H1 (cell line): Measurements from ENCODE around the gene DEFB114. TPM values are rescaled to one million over a fixed set of nuclear protein-coding genes. Genes with fewer than 3 reads are reported as not detected.

Experiments
- CTCF ChIA-PET: fragments of 300-600 bp; sonication (Branson Sonifier 250); formaldehyde crosslinking; loops from one replicate; lab custom pipeline; 2021; ENCODE audit not compliant: partially characterized antibody; lab: Charles Lee
- POLR2A ChIA-PET: fragments of 300-600 bp; sonication (Branson Sonifier 250); formaldehyde crosslinking; loops from one replicate; lab custom pipeline; 2021; ENCODE audit warnings: inconsistent platforms; ENCODE audit not compliant: partially characterized antibody; lab: Charles Lee
- DNase-seq, 2 experiments: peaks; one replicate each; pipeline versions ENCODE4 v3.0.0 to v3.0.0-alpha.2; 2010 to 2022; ENCODE audit warnings: low spot score in 2 of 2, low read depth in 1 of 2, mixed read lengths in 1 of 2
- FAIRE-seq: peaks from 2 replicates; lab custom pipeline; 2011; peaks lifted over from hg19 to GRCh38; lab: Jason Lieb, UNC
- H2AFZ ChIP-seq: 2 replicates; pipeline ENCODE4 v1.8.1; 2012; ENCODE audit warnings: low read length, inconsistent platforms
- H2AK5ac ChIP-seq: 2 replicates; pipeline ENCODE4 v1.6.1; 2013; ENCODE audit warnings: low read depth, low read length
- H2BK120ac ChIP-seq: replicated peaks from 2 replicates; pipeline ENCODE3; 2013; ENCODE audit warnings: low read depth, low read length, inconsistent platforms
- H2BK12ac ChIP-seq: 2 replicates; pipeline ENCODE4 v1.6.1; 2013; ENCODE audit warnings: low read depth, low read length
- H2BK15ac ChIP-seq: 2 replicates; pipeline ENCODE4 v1.6.1; 2013; ENCODE audit warnings: low read length
- H2BK20ac ChIP-seq: 2 replicates; pipeline ENCODE4 v1.6.1; 2013; ENCODE audit warnings: low read length
- H2BK5ac ChIP-seq: 2 replicates; pipeline ENCODE4 v1.6.1; 2013; ENCODE audit warnings: low read depth, low read length
- H3K14ac ChIP-seq: 2 replicates; pipeline ENCODE4 v1.6.1; 2013; ENCODE audit warnings: inconsistent platforms; ENCODE audit not compliant: insufficient read length
- H3K18ac ChIP-seq: 2 replicates; pipeline ENCODE4 v1.6.1; 2013; ENCODE audit warnings: low read length; ENCODE audit errors: extremely low read depth
- H3K23ac ChIP-seq: 2 replicates; pipeline ENCODE4 v1.6.1; 2013; ENCODE audit warnings: inconsistent platforms; ENCODE audit not compliant: insufficient read length
- H3K23me2 ChIP-seq: 2 replicates; pipeline ENCODE4 v1.6.1; 2013; ENCODE audit warnings: low read depth, low read length
- H3K27ac ChIP-seq: 2 replicates; pipeline ENCODE4 v1.6.1; 2011; ENCODE audit warnings: low read depth, low read length, inconsistent platforms
- H3K27me3 ChIP-seq, 4 experiments: replicated peaks in 1 of 4; 1 replicate in 1 of 4; 2 replicates in 3 of 4; pipeline versions ENCODE4 v1.6.1 to v1.8.1; 2011 to 2013; ENCODE audit warnings: low read length in 3 of 4, mild to moderate bottlenecking in 3 of 4, inconsistent platforms in 2 of 4, mixed read lengths in 2 of 4, moderate library complexity in 1 of 4; ENCODE audit not compliant: control insufficient read depth in 3 of 4, insufficient read depth in 3 of 4; ENCODE audit errors: extremely low read depth in 1 of 4
- H3K36me3 ChIP-seq, 4 experiments: 2 replicates each; pipeline versions ENCODE4 v1.6.1 to v1.8.1; 2011 to 2013; ENCODE audit warnings: mild to moderate bottlenecking in 4 of 4, low read length in 3 of 4, moderate library complexity in 2 of 4, control low read depth in 1 of 4, inconsistent platforms in 1 of 4; ENCODE audit not compliant: insufficient read depth in 4 of 4, control insufficient read depth in 2 of 4
- H3K4ac ChIP-seq: replicated peaks from 2 replicates; pipeline ENCODE3; 2013; ENCODE audit warnings: low read length, low read depth, mixed read lengths, inconsistent platforms; ENCODE audit not compliant: insufficient read length
- H3K4me1 ChIP-seq, 4 experiments: replicated peaks in 1 of 4; 1 replicate in 1 of 4; 2 replicates in 3 of 4; pipeline versions ENCODE4 v1.6.1 to v1.8.1; 2011 to 2013; ENCODE audit warnings: low read length in 3 of 4, inconsistent platforms in 2 of 4, mixed read lengths in 1 of 4; ENCODE audit not compliant: insufficient read depth in 4 of 4, control insufficient read depth in 3 of 4
- H3K4me2 ChIP-seq, 2 experiments: 2 replicates each; pipeline versions ENCODE4 v1.6.1 to v1.8.1; 2011 to 2013; ENCODE audit warnings: low read depth in 2 of 2, low read length in 2 of 2, control low read depth in 1 of 2, inconsistent platforms in 1 of 2, mild to moderate bottlenecking in 1 of 2; ENCODE audit not compliant: insufficient read depth in 1 of 2
- H3K4me3 ChIP-seq, 4 experiments: fragments of 200-600, 300-600 bp in 1 of 4; sonication (generic), shearing (Covaris generic), sonication (Bioruptor Twin) in 1 of 4; 2 replicates each; pipeline versions ENCODE4 v1.5.1 to v1.8.1; 2011 to 2016; ENCODE audit warnings: low read length in 4 of 4, low read depth in 3 of 4, control low read depth in 2 of 4, inconsistent platforms in 2 of 4, mild to moderate bottlenecking in 2 of 4, mixed read lengths in 1 of 4, moderate library complexity in 1 of 4; ENCODE audit not compliant: insufficient read depth in 2 of 4; ENCODE audit errors: extremely low read depth in 1 of 4
- H3K56ac ChIP-seq: replicated peaks from 2 replicates; pipeline ENCODE3; 2013; ENCODE audit warnings: low read depth, mild to moderate bottlenecking, mixed read lengths, low read length, inconsistent platforms; ENCODE audit not compliant: insufficient read length
- H3K79me1 ChIP-seq: 2 replicates; pipeline ENCODE4 v1.6.1; 2013; ENCODE audit warnings: low read depth, low read length, control low read depth
- H3K79me2 ChIP-seq, 2 experiments: 2 replicates each; pipeline versions ENCODE4 v1.6.1 to v1.8.1; 2012 to 2013; ENCODE audit warnings: low read length in 2 of 2, mild to moderate bottlenecking in 2 of 2, inconsistent platforms in 1 of 2; ENCODE audit not compliant: insufficient read depth in 2 of 2, control insufficient read depth in 1 of 2
- H3K9ac ChIP-seq, 4 experiments: replicated peaks in 1 of 4; 1 replicate in 1 of 4; 2 replicates in 3 of 4; pipeline versions ENCODE4 v1.6.1 to v1.8.1; 2011 to 2013; ENCODE audit warnings: low read depth in 3 of 4, low read length in 3 of 4, control low read depth in 2 of 4, mild to moderate bottlenecking in 2 of 4, moderate library complexity in 2 of 4, inconsistent platforms in 1 of 4; ENCODE audit errors: extremely low read depth in 1 of 4
- H3K9me3 ChIP-seq, 2 experiments: 2 replicates each; pipeline versions ENCODE4 v1.6.1 to v1.8.1; 2012 to 2013; ENCODE audit warnings: mild to moderate bottlenecking in 2 of 2, moderate library complexity in 2 of 2, control low read depth in 1 of 2, inconsistent platforms in 1 of 2, low read depth in 1 of 2, low read length in 1 of 2, mixed read lengths in 1 of 2; ENCODE audit not compliant: insufficient read depth in 2 of 2
- H4K20me1 ChIP-seq, 2 experiments: replicated peaks in 1 of 2; 2 replicates each; pipeline versions ENCODE3 to v1.8.1; 2011 to 2013; ENCODE audit warnings: inconsistent platforms in 2 of 2, low read length in 2 of 2, mild to moderate bottlenecking in 1 of 2; ENCODE audit not compliant: insufficient read depth in 2 of 2, control insufficient read depth in 1 of 2
- H4K5ac ChIP-seq: 2 replicates; pipeline ENCODE4 v1.6.1; 2013; ENCODE audit warnings: low read length, low read depth, mixed read lengths, inconsistent platforms; ENCODE audit not compliant: insufficient read length
- H4K8ac ChIP-seq: 2 replicates; pipeline ENCODE4 v1.8.0; 2013; ENCODE audit warnings: mild to moderate bottlenecking, moderate library complexity, low read length, inconsistent platforms; ENCODE audit not compliant: insufficient read depth; ENCODE audit errors: extremely low read depth
- H4K91ac ChIP-seq: replicated peaks from 2 replicates; pipeline ENCODE3; 2013; ENCODE audit warnings: low read length, mixed read lengths, inconsistent platforms; ENCODE audit not compliant: insufficient read length
- CHD1 ChIP-seq: IDR thresholded peaks from 2 replicates; pipeline ENCODE4 v1.6.1; 2012; ENCODE audit warnings: low read depth, low read length, improper control_type of control experiment
- CREB1 ChIP-seq: IDR thresholded peaks from 2 replicates; pipeline ENCODE4 v1.6.1; 2012; ENCODE audit warnings: inconsistent platforms
- KDM5A ChIP-seq: fragments of 200-600 bp; IDR thresholded peaks from 2 replicates; pipeline ENCODE4 v1.7.1; 2012; ENCODE audit warnings: mild to moderate bottlenecking, low read length, inconsistent platforms, mixed read lengths
- POLR2AphosphoS5 ChIP-seq: IDR thresholded peaks from 2 replicates; pipeline ENCODE4 v1.6.1; 2011; ENCODE audit warnings: low read depth, low read length
- RXRA ChIP-seq: IDR thresholded peaks from 2 replicates; pipeline ENCODE4 v1.6.1; 2011; ENCODE audit warnings: low read depth, mild to moderate bottlenecking, low read length, moderate library complexity; ENCODE audit not compliant: insufficient read depth
- SAP30 ChIP-seq: fragments of 300-600 bp; sonication (generic); IDR thresholded peaks from 2 replicates; pipeline ENCODE4 v1.7.1; 2012; ENCODE audit warnings: low read length, moderate library complexity, mild to moderate bottlenecking, inconsistent platforms; ENCODE audit not compliant: insufficient read depth, insufficient replicate concordance
- SIRT6 ChIP-seq: IDR thresholded peaks from one replicate; pipeline ENCODE4 v1.7.1; 2012; ENCODE audit warnings: low read length, inconsistent platforms
- SP2 ChIP-seq: IDR thresholded peaks from 2 replicates; pipeline ENCODE4 v1.6.1; 2012; ENCODE audit warnings: mild to moderate bottlenecking, low read length, inconsistent platforms
- TAF1 ChIP-seq: IDR thresholded peaks from 2 replicates; pipeline ENCODE4 v1.6.1; 2011; ENCODE audit warnings: mild to moderate bottlenecking, low read depth, low read length
- TCF12 ChIP-seq: IDR thresholded peaks from 2 replicates; pipeline ENCODE4 v1.6.1; 2011; ENCODE audit warnings: low read depth, mild to moderate bottlenecking, low read length
- TEAD4 ChIP-seq: IDR thresholded peaks from 2 replicates; pipeline ENCODE4 v1.6.1; 2012; ENCODE audit warnings: low read depth, low read length, inconsistent platforms, mixed read lengths
- ZNF274 ChIP-seq: IDR thresholded peaks from 2 replicates; pipeline ENCODE4 v1.7.0; 2012; ENCODE audit warnings: low read length, borderline replicate concordance; ENCODE audit errors: extremely low read depth
- WGBS, 2 experiments: shearing (Covaris generic) in 1 of 2; methylation state at CpG; one replicate each; pipeline versions ENCODE4 v1.1.6 to v1.1.7; 2013 to 2015; ENCODE audit warnings: low lambda C conversion rate in 2 of 2, mixed read lengths in 2 of 2, inconsistent platforms in 1 of 2, low coverage in 1 of 2, missing lambda C conversion rate in 1 of 2; ENCODE audit not compliant: insufficient replicate concordance in 2 of 2, insufficient coverage in 1 of 2, insufficient read length in 1 of 2; ENCODE audit errors: extremely low coverage in 1 of 2, missing lambda C conversion rate in 1 of 2; 5-methylcytosine and 5-hydroxymethylcytosine counted together
- polyA plus RNA-seq, 7 experiments: library from polyadenylated mRNA; depleted of rRNA in 3 of 7; stranded (reverse) in 5 of 7; unstranded in 2 of 7; fragments of >200 nt in 5 of 7; fragments of 200-250 nt in 2 of 7; gene quantifications; 1 replicate in 5 of 7; 2 replicates in 1 of 7; 4 replicates in 1 of 7; pipeline versions ENCODE4 v1.2.1 to v1.2.3, GENCODE V29; 2011 to 2013; ENCODE audit warnings: missing spikeins in 2 of 7, mixed read lengths in 2 of 7
- total RNA-seq: library from RNA; stranded (reverse); fragmentation: NEBNext Ultra II Directional; extraction: Animal tissue kit (Norgen Biotek cat#: 25700); gene quantifications from 2 replicates; pipeline ENCODE4 v1.2.1, GENCODE V29; 2021
- TF ChIP-seq, protein P1 (sequence below): IDR thresholded peaks from 2 replicates; pipeline ENCODE4 v1.6.1; 2011; ENCODE audit warnings: low read length, improper control_type of control experiment
- TF ChIP-seq, protein P2 (sequence below): IDR thresholded peaks from 2 replicates; pipeline ENCODE4 v1.6.1; 2011; ENCODE audit warnings: low read depth, mild to moderate bottlenecking, low read length; ENCODE audit not compliant: insufficient read depth

The DEFB114 gene
- total and polyA plus RNA-seq, 2 of the 8 experiments (the other 6 are each of a cell fraction or from before 2014, with no cell fraction given): not detected

DNA sequence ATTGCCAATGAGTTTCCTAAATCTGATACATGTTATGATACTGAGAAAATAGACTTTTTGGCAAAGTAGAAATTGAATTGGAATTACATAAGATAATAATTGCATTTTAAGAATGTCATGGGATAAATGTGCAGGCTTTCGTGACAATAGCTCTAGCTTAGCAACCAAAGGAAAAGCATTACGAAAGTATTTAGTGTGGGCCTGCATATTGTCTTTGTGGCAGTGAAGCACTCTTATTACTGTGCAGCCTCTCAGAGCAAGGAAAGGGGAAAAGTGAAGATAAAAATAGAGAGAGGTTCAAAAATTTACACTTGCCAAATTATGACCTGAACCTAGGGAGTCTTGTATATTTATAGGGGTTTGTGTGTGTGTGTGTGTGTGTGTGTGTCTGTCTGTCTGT, 18.1 kb upstream of the DEFB114 start:
- Histone ChIP-seq H3K23ac (no peak overlapping the region), H3K79me1 (no peaks in the 10 kb centered on the region), H3K4me3 (no peak overlapping the region), H3K14ac (no peak overlapping the region), H2AK5ac (no peak overlapping the region), H2AFZ (no peak overlapping the region), H2BK15ac (no peak overlapping the region), H2BK20ac (no peak overlapping the region), H3K4ac (no peak overlapping the region), H3K79me2 (no peaks in the 10 kb centered on the region), H2BK5ac (no peak overlapping the region), H3K4me2 (no peak overlapping the region), H3K27ac (no peak overlapping the region), H3K56ac (no peak overlapping the region), H3K9me3 (no peaks in the 10 kb centered on the region), H2BK12ac (no peak overlapping the region), H3K9ac (no peak overlapping the region), H3K23me2 (no peaks in the 10 kb centered on the region), H3K36me3 (no peaks in the 10 kb centered on the region), H4K8ac (no peak overlapping the region), H3K18ac (no peak overlapping the region), H3K27me3 (no peaks in the 10 kb centered on the region), H2BK120ac (no peak overlapping the region), H4K5ac (no peak overlapping the region), H4K20me1 (no peaks in the 10 kb centered on the region), H3K4me1 (no peaks in the 10 kb centered on the region; a peak in 2 of 7 replicates), H4K91ac (no peak overlapping the region)
- 88% methylated on average over 2 of the region's 2 CpGs; no CpG with 5 or more reads in 1 of the 2 experiments for WGBS, 2 experiments
- FAIRE-seq (no peak), DNase-seq (no peak)
- CTCF ChIA-PET: no interaction called here
- no peak for TF ChIP-seq ZNF274
- no peak for TF ChIP-seq SIRT6
- TF ChIP-seq CHD1: no peak
- no peak for TF ChIP-seq SP2
- TF ChIP-seq TAF1: no peak
- TF ChIP-seq TEAD4: no peak
- TF ChIP-seq POLR2AphosphoS5: no peak
- TF ChIP-seq CREB1: no peak
- TF ChIP-seq SAP30: no peak
- no peak for TF ChIP-seq KDM5A
- no peak for TF ChIP-seq TCF12
- TF ChIP-seq, protein P1, sequence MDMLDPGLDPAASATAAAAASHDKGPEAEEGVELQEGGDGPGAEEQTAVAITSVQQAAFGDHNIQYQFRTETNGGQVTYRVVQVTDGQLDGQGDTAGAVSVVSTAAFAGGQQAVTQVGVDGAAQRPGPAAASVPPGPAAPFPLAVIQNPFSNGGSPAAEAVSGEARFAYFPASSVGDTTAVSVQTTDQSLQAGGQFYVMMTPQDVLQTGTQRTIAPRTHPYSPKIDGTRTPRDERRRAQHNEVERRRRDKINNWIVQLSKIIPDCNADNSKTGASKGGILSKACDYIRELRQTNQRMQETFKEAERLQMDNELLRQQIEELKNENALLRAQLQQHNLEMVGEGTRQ: no peak
- TF ChIP-seq, protein P2, sequence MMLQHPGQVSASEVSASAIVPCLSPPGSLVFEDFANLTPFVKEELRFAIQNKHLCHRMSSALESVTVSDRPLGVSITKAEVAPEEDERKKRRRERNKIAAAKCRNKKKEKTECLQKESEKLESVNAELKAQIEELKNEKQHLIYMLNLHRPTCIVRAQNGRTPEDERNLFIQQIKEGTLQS: no peak
- TF ChIP-seq RXRA: no peak
- POLR2A ChIA-PET: no interaction called here
